Uterus (tissue), 4 donors: ENCODE measurements around the gene TMEM269. TPM values are rescaled to one million over a fixed set of nuclear protein-coding genes. Genes with fewer than 3 reads are reported as not detected.

Source experiments
- DNase-seq, 2 donors: peaks; one replicate each; pipeline ENCODE4 v3.0.0-alpha.2; 2019 to 2020
- H3K27ac ChIP-seq, 2 donors: fragments of 200-600 bp; sonication (generic); 1 replicate in 1 of 2; 2 replicates in 1 of 2; pipeline ENCODE4 v1.5.1; 2016 to 2018
- H3K27me3 ChIP-seq, 2 donors: fragments of 200-600 bp; sonication (generic); one replicate each; pipeline ENCODE4 v1.5.1; 2018 to 2019; ENCODE audit warnings: control low read depth in 1 of 2
- H3K36me3 ChIP-seq, 2 donors: fragments of 200-600 bp; sonication (generic); one replicate each; pipeline ENCODE4 v1.5.1; 2019; ENCODE audit warnings: control low read depth in 1 of 2
- H3K4me1 ChIP-seq, 2 donors: fragments of 200-600 bp; sonication (generic); one replicate each; pipeline ENCODE4 v1.5.1; 2018 to 2019; ENCODE audit warnings: control low read depth in 1 of 2
- H3K4me3 ChIP-seq, 2 donors: fragments of 200-600 bp; sonication (generic); 1 replicate in 1 of 2; 2 replicates in 1 of 2; pipeline ENCODE4 v1.5.1; 2018 to 2019; ENCODE audit warnings: mild to moderate bottlenecking in 1 of 2
- H3K9me3 ChIP-seq, 2 donors: fragments of 200-600 bp; sonication (generic); one replicate each; pipeline ENCODE4 v1.5.1; 2019; ENCODE audit warnings: control low read depth in 1 of 2
- CTCF ChIP-seq, 4 experiments: fragments of 200-600 bp in 2 of 4; fragments of 450-650 bp in 2 of 4; sonication (generic) in 2 of 4; IDR thresholded peaks; one replicate each; pipeline ENCODE4 v1.5.1; 2016 to 2019; ENCODE audit warnings: antibody characterized with exemption in 4 of 4, mild to moderate bottlenecking in 2 of 4, moderate library complexity in 1 of 4
- POLR2A ChIP-seq, 2 donors: fragments of 450-650 bp; IDR thresholded peaks; one replicate each; pipeline ENCODE4 v1.6.1; 2016; ENCODE audit warnings: antibody characterized with exemption in 2 of 2, mild to moderate bottlenecking in 1 of 2, moderate library complexity in 1 of 2
- intact Hi-C: fragments of 100-400 bp; cut with DNase I; formaldehyde crosslinking; loops from one replicate; pipeline ENCODE4 v1.15.1; 2023; ENCODE audit warnings: low total_unique reads
- total RNA-seq, 4 donors: library from RNA; depleted of rRNA in 3 of 4; stranded (reverse); fragments of >200 nt in 3 of 4; gene quantifications; one replicate each; pipeline versions ENCODE4 v1.1.0 to v1.2.4, GENCODE V29; 2014 to 2023
- donor health status: DM: yes; HTN: yes; CAD: no.

The TMEM269 gene
- total RNA-seq, 4 donors from 2014 or later = 0.07 to 1.1 TPM; not detected in 2

DNA sequence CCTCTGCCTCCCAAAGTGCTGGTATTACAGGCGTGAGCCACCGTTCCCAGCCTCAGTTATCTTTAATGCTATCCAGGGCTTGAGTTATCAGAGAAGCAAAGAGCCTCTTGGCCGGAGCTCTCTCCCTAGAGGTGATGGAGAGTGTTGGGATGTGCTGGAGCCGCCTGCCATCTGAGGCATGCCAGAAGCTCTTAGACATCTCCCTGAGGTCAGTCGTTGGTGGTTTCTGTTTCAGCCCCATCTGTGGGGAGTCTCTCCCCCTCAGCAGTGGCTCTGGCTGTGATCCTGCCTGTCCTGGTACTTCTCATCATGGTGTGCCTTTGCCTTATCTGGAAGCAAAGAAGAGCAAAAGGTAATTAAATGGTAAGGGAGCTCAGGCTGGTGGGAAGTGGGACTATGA is 50.0 kb downstream of the TMEM269 start:
- H3K27ac ChIP-seq = no peak overlapping the region
- no peaks in the 10 kb centered on the region for H3K36me3 ChIP-seq
- intact Hi-C loops = no loop called here
- no peaks in the 10 kb centered on the region for H3K9me3 ChIP-seq
- H3K4me1 ChIP-seq = no peaks in the 10 kb centered on the region
- no peak overlapping the region for H3K4me3 ChIP-seq
- TF ChIP-seq CTCF (IDR thresholded peaks at IDR 0.05) = no peak
- TF ChIP-seq POLR2A (IDR thresholded peaks at IDR 0.05) = no peak
- no peak for DNase-seq
- no peaks in the 10 kb centered on the region for H3K27me3 ChIP-seq

GRCh38 chr1:42835422-42835821 is 50.6 kb downstream of the TMEM269 start:
- Histone ChIP-seq H3K27ac (no peak overlapping the region), H3K27me3 (no peaks in the 10 kb centered on the region), H3K4me3 (no peak overlapping the region), H3K9me3 (no peaks in the 10 kb centered on the region), H3K36me3 (no peaks in the 10 kb centered on the region), H3K4me1 (no peaks in the 10 kb centered on the region)
- no peak for DNase-seq
- intact Hi-C loops = no loop called here
- no peak for TF ChIP-seq POLR2A (IDR thresholded peaks at IDR 0.05)
- TF ChIP-seq CTCF (IDR thresholded peaks at IDR 0.05) = no peak

GRCh38 chr1:42837709-42838108 is 52.9 kb downstream of the TMEM269 start:
- intact Hi-C loops = no loop called here
- H3K27me3 ChIP-seq = no peaks in the 10 kb centered on the region

GRCh38 chr1:42838482-42839190 is 53.8 kb downstream of the TMEM269 start:
- no peak overlapping the region for H3K27ac ChIP-seq
- no peak for DNase-seq
- TF ChIP-seq POLR2A (IDR thresholded peaks at IDR 0.05) = no peak
- TF ChIP-seq CTCF (IDR thresholded peaks at IDR 0.05) = no peak
- H3K9me3 ChIP-seq = no peaks in the 10 kb centered on the region
- intact Hi-C loops = no loop called here
- H3K4me1 ChIP-seq = no peaks in the 10 kb centered on the region
- H3K36me3 ChIP-seq = no peaks in the 10 kb centered on the region
- no peaks in the 10 kb centered on the region for H3K27me3 ChIP-seq
- H3K4me3 ChIP-seq = no peak overlapping the region

More at GRCh38 chr1:42837709-42838108, 52.9 kb downstream of the TMEM269 start:
- no peak overlapping the region for H3K27ac ChIP-seq
- TF ChIP-seq CTCF (IDR thresholded peaks at IDR 0.05) (no peak), POLR2A (IDR thresholded peaks at IDR 0.05) (no peak)
- H3K4me3 ChIP-seq = no peak overlapping the region
- H3K4me1 ChIP-seq = no peaks in the 10 kb centered on the region
- no peak for DNase-seq
- H3K36me3 ChIP-seq = no peaks in the 10 kb centered on the region
- H3K9me3 ChIP-seq = no peaks in the 10 kb centered on the region

DNA sequence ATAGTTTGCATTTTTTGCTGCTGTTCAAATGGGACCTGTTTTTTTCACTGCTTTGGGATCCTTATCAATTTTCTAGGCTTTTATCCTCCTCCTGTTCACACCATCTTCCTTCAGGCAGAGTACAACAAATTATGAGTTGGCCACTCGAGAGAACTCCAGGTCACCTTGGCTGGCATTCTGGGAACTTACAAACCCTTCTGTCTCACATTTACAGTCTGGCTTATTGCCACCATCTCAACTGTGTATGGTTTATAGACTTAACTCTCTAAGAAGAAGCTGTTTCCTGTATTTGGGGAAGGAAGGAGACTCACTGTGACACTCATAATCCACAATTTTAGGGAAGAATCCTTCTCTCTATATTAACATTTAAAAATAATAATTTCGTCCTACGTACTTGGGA is 56.2 kb downstream of the TMEM269 start:
- H3K27ac ChIP-seq = no peak overlapping the region
- H3K27me3 ChIP-seq = no peaks in the 10 kb centered on the region
- intact Hi-C loops = no loop called here
- H3K4me3 ChIP-seq = no peak overlapping the region
- H3K36me3 ChIP-seq = no peaks in the 10 kb centered on the region
- H3K9me3 ChIP-seq = no peaks in the 10 kb centered on the region
- no peak for DNase-seq
- H3K4me1 ChIP-seq = no peaks in the 10 kb centered on the region
- TF ChIP-seq CTCF (IDR thresholded peaks at IDR 0.05) (no peak), POLR2A (IDR thresholded peaks at IDR 0.05) (no peak)
